Measurements from ENCODE around the gene SMAD2. TPM values are rescaled to one million over a fixed set of nuclear protein-coding genes. Genes with fewer than 3 reads are reported as not detected.
"Not testable (repeated sequence)": the region's sequence is repeated elsewhere in the genome, so short reads cannot be mapped to it uniquely, and the experiment has no call there.

SMAD2 gene
- 100 to 1,000 TPM; 108 to 114 TPM for total RNA-seq
- total RNA-seq: 137 to 200 reads per million in 2 donors

GRCh38 chr18:47930199-47930930 lies at the start of gene SMAD2:
Gene SMAD2 (minus strand): TSS chr18:47930659. CDS start chr18:47896756, 33,903 bp downstream.
- no peaks in the 10 kb centered on the region for H3K9me3 ChIP-seq (ENCODE audit: control insufficient read depth, low read length, poor library complexity, severe bottlenecking)
- Mint-ChIP-seq H3K36me3 (ENCODE audit: low read depth) (no peaks in the 10 kb centered on the region), H3K4me3 (peak within 1 kb of the TSS; percentile 93), H3K27ac (peak within 1 kb of the TSS; percentile 93), H3K27me3 (no peaks in the 10 kb centered on the region), H3K4me1 (peaks cover 47% of the 10 kb centered on the region)
- DNase-seq: peak; percentile 81 to 84 (median 82)
- peak; percentile 80 for ATAC-seq

- Mint-ChIP-seq H3K27me3 (peaks cover 15% of the 10 kb centered on the region), H3K36me3 (ENCODE audit: low read depth) (peaks cover 4% of the 10 kb centered on the region), H3K4me3 (no peak overlapping the region), H3K27ac (no peak overlapping the region), H3K4me1 (peaks cover 3% of the 10 kb centered on the region)
- DNase-seq: no peak
- no peak for ATAC-seq
- no peaks in the 10 kb centered on the region for H3K9me3 ChIP-seq (ENCODE audit: control insufficient read depth, low read length, poor library complexity, severe bottlenecking)
These were observed 49.2 kb upstream of the SMAD2 start for GRCh38 chr18:47979611-47980200.

DNA sequence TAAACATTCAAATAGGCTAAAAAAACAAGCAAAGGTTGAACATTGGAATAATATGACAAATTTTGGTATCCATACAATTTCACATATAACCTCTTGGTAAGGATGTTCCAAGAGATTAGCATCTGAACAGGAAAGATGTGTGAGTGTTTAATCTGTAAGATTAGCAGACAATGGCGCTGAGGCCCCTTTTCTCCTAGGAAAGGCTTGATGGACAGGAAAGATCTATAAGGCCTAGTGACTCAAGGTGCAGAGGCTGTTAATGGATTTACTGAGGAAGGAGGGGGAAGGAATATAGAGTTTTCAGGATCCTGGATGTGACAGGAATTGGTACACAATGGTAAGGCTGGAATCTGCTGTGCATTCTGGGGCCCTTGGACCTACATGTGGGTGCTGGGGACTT lies 48.1 kb upstream of the SMAD2 start:
- DNase-seq (no peak), ATAC-seq (no peak)
- no peak overlapping the region for H3K4me3 Mint-ChIP-seq
- peaks cover 3% of the 10 kb centered on the region for H3K4me1 Mint-ChIP-seq
- no peaks in the 10 kb centered on the region for H3K9me3 ChIP-seq (ENCODE audit: control insufficient read depth, low read length, poor library complexity, severe bottlenecking)
- peaks cover 24% of the 10 kb centered on the region for H3K27me3 Mint-ChIP-seq
- no peak overlapping the region for H3K27ac Mint-ChIP-seq
- H3K36me3 Mint-ChIP-seq (ENCODE audit: low read depth): peaks cover 7% of the 10 kb centered on the region

GRCh38 chr18:47978141-47978540 lies 47.7 kb upstream of the SMAD2 start:
- ATAC-seq: no peak
- peaks cover 3% of the 10 kb centered on the region for H3K4me1 Mint-ChIP-seq
- H3K9me3 ChIP-seq (ENCODE audit: control insufficient read depth, low read length, poor library complexity, severe bottlenecking): no peaks in the 10 kb centered on the region
- no peak overlapping the region for H3K27ac Mint-ChIP-seq
- peaks cover 9% of the 10 kb centered on the region for H3K36me3 Mint-ChIP-seq (ENCODE audit: low read depth)
- peaks cover 28% of the 10 kb centered on the region for H3K27me3 Mint-ChIP-seq
- DNase-seq: no peak
- H3K4me3 Mint-ChIP-seq: no peak overlapping the region

- no peak for DNase-seq
- no peak overlapping the region for H3K4me3 Mint-ChIP-seq
- no peak overlapping the region for H3K27ac Mint-ChIP-seq
- H3K27me3 Mint-ChIP-seq: peaks cover 43% of the 10 kb centered on the region
- H3K9me3 ChIP-seq (ENCODE audit: control insufficient read depth, low read length, poor library complexity, severe bottlenecking): no peaks in the 10 kb centered on the region
- ATAC-seq: no peak
- peaks cover 3% of the 10 kb centered on the region for H3K4me1 Mint-ChIP-seq
- H3K36me3 Mint-ChIP-seq (ENCODE audit: low read depth): peaks cover 8% of the 10 kb centered on the region
These were observed 45.2 kb upstream of the SMAD2 start for GRCh38 chr18:47975701-47976100.

DNA sequence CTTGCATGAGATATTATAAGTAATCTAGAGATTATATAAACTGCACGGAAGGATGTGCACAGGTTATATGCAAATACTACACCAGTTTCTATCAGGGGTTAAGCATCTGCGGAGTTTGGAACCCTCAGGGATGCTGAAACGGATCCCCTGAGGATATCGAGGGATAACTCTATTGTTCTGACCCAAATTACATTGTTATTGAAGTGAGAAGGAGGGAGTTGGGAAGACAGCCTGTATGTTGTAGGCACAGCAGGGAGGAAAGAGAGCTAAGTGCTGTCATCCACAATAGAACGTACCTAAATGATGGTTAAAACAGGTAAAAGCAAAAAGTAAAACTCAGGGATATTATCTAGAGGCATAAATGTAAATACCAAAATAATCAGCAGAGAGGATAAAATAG lies 44.6 kb upstream of the SMAD2 start:
- Mint-ChIP-seq H3K36me3 (ENCODE audit: low read depth) (peaks cover 8% of the 10 kb centered on the region), H3K4me1 (peaks cover 3% of the 10 kb centered on the region), H3K27me3 (peaks cover 43% of the 10 kb centered on the region), H3K27ac (no peak overlapping the region), H3K4me3 (no peak overlapping the region)
- no peaks in the 10 kb centered on the region for H3K9me3 ChIP-seq (ENCODE audit: control insufficient read depth, low read length, poor library complexity, severe bottlenecking)
- DNase-seq (no peak), ATAC-seq (no peak)

GRCh38 chr18:47970664-47971531 lies 40.4 kb upstream of the SMAD2 start:
- Mint-ChIP-seq H3K36me3 (ENCODE audit: low read depth) (peaks cover 8% of the 10 kb centered on the region), H3K27ac (no peak overlapping the region), H3K4me3 (no peak overlapping the region), H3K27me3 (peaks cover 28% of the 10 kb centered on the region), H3K4me1 (peaks cover 3% of the 10 kb centered on the region)
- no peaks in the 10 kb centered on the region for H3K9me3 ChIP-seq (ENCODE audit: control insufficient read depth, low read length, poor library complexity, severe bottlenecking)
- DNase-seq: no peak
- ATAC-seq: no peak

GRCh38 chr18:47969816-47970215 lies 39.4 kb upstream of the SMAD2 start:
- Mint-ChIP-seq H3K27me3 (peaks cover 28% of the 10 kb centered on the region), H3K27ac (no peak overlapping the region)

GRCh38 chr18:47968721-47969120 lies 38.3 kb upstream of the SMAD2 start:
- H3K4me3 Mint-ChIP-seq: no peak overlapping the region
- H3K4me1 Mint-ChIP-seq: no peaks in the 10 kb centered on the region
- peaks cover 4% of the 10 kb centered on the region for H3K36me3 Mint-ChIP-seq (ENCODE audit: low read depth)
- ATAC-seq (no peak), DNase-seq (no peak)
- H3K27me3 Mint-ChIP-seq: peaks cover 20% of the 10 kb centered on the region
- no peak overlapping the region for H3K27ac Mint-ChIP-seq
- no peaks in the 10 kb centered on the region for H3K9me3 ChIP-seq (ENCODE audit: control insufficient read depth, low read length, poor library complexity, severe bottlenecking)

More at GRCh38 chr18:47969816-47970215, 39.4 kb upstream of the SMAD2 start:
- DNase-seq (no peak), ATAC-seq (no peak)
- Mint-ChIP-seq H3K4me3 (no peak overlapping the region), H3K4me1 (no peaks in the 10 kb centered on the region), H3K36me3 (ENCODE audit: low read depth) (peaks cover 8% of the 10 kb centered on the region)
- H3K9me3 ChIP-seq (ENCODE audit: control insufficient read depth, low read length, poor library complexity, severe bottlenecking): no peaks in the 10 kb centered on the region

DNA sequence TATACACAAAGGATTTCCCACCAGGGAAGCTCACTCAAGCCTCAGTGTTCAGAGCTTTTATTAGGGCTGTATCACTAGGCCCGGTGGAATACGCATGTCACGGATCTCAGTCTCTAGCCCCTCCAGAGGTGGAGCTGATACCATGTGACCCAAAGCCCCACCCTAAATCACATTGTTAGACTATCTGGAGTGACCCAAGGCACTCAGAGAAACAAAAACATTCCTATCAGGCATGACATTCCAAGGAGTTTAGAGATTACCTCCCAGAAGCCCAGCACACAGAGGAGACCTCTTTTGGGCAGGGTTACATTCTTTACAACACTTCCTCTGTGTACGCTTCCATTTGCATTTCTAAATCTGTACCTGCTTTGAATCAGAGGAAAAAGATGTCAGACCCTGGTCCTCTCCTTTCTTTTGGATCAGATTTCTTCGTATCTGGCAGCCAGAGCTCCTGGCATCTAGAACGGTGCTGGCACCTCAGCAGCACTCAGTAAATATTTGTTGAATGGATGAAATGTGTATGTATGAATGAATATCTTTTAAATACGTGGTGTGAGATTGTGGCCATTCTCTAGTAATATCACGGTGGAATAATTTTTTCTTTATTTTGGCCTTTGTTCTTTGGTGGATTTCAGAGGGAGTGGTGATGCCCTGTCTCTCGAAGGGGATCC lies 37.7 kb upstream of the SMAD2 start:
- H3K27ac Mint-ChIP-seq: no peak overlapping the region
- H3K27me3 Mint-ChIP-seq: peaks cover 15% of the 10 kb centered on the region
- no peaks in the 10 kb centered on the region for H3K4me1 Mint-ChIP-seq
- ATAC-seq (no peak), DNase-seq (no peak)
- no peak overlapping the region for H3K4me3 Mint-ChIP-seq
- no peaks in the 10 kb centered on the region for H3K9me3 ChIP-seq (ENCODE audit: control insufficient read depth, low read length, poor library complexity, severe bottlenecking)
- H3K36me3 Mint-ChIP-seq (ENCODE audit: low read depth): peaks cover 1% of the 10 kb centered on the region

GRCh38 chr18:47964053-47964452 lies 33.6 kb upstream of the SMAD2 start:
- no peak overlapping the region for H3K4me3 Mint-ChIP-seq
- no peak overlapping the region for H3K27ac Mint-ChIP-seq
- no peak for DNase-seq
- H3K36me3 Mint-ChIP-seq (ENCODE audit: low read depth): no peaks in the 10 kb centered on the region
- no peak for ATAC-seq
- H3K9me3 ChIP-seq (ENCODE audit: control insufficient read depth, low read length, poor library complexity, severe bottlenecking): peaks cover 7% of the 10 kb centered on the region
- H3K27me3 Mint-ChIP-seq: no peaks in the 10 kb centered on the region
- no peaks in the 10 kb centered on the region for H3K4me1 Mint-ChIP-seq

- H3K27me3 Mint-ChIP-seq; ATAC-seq; H3K27ac Mint-ChIP-seq; H3K4me1 Mint-ChIP-seq; H3K9me3 ChIP-seq (ENCODE audit: control insufficient read depth, low read length, poor library complexity, severe bottlenecking); H3K4me3 Mint-ChIP-seq; DNase-seq; H3K36me3 Mint-ChIP-seq (ENCODE audit: low read depth): not testable (repeated sequence)
These were observed 30.5 kb upstream of the SMAD2 start for GRCh38 chr18:47961003-47961402.

- no peaks in the 10 kb centered on the region for H3K36me3 Mint-ChIP-seq (ENCODE audit: low read depth)
- peak overlapping the region; percentile 57 for H3K27ac Mint-ChIP-seq
- no peak for DNase-seq
- H3K27me3 Mint-ChIP-seq: peaks cover 4% of the 10 kb centered on the region
- peak; percentile 78 for ATAC-seq
- no peaks in the 10 kb centered on the region for H3K9me3 ChIP-seq (ENCODE audit: control insufficient read depth, low read length, poor library complexity, severe bottlenecking)
- H3K4me3 Mint-ChIP-seq: peak overlapping the region; percentile 19
- H3K4me1 Mint-ChIP-seq: peaks cover 10% of the 10 kb centered on the region
These were observed 23.0 kb upstream of the SMAD2 start for GRCh38 chr18:47953471-47953931.

Measured in T-helper 17 cell (primary cell).